ENCODE results near the gene RPS6KA2.

RPS6KA2 gene

GRCh38 chr6:166360243-166361076 is 266.6 kb downstream of the RPS6KA2 start:
- no peaks in the 10 kb centered on the region for H3K4me1 ChIP-seq (ENCODE audit: control insufficient read depth, insufficient read depth, low read length)
- H3K4me3 ChIP-seq (ENCODE audit: insufficient read depth, low read depth, low read length) = no peak overlapping the region
- no peaks in the 10 kb centered on the region for H3K9me3 ChIP-seq (ENCODE audit: control insufficient read depth, low read length)
- H3K27ac ChIP-seq (ENCODE audit: insufficient read depth, low read depth, low read length, poor library complexity, severe bottlenecking) = no peak overlapping the region
- H3K36me3 ChIP-seq (ENCODE audit: control insufficient read depth, insufficient read depth, low read length) = no peaks in the 10 kb centered on the region
- H3K27me3 ChIP-seq (ENCODE audit: control insufficient read depth, insufficient read depth, low read length, poor library complexity, severe bottlenecking) = no peaks in the 10 kb centered on the region
- 87 to 92% methylated on average over 8 of the region's 8 CpGs for WGBS, 2 experiments
